Activated T-helper 2 cell treated with anti-CD3 and anti-CD28 coated beads, Interferon-gamma antibody, Interleukin-2, Interleukin-4, amounts not matched to agents 10 μg/mL and 5 μg/mL and 100 μg/mL, durations not matched to agents 14 hours and 24 hours and 36 hours (primary cell): ENCODE data around the gene CHRM2. TPM values are rescaled to one million over a fixed set of nuclear protein-coding genes. Genes with fewer than 3 reads are reported as not detected.

Source experiments
- DNase-seq: peaks from one replicate; pipeline ENCODE4 v3.0.0; 2021; ENCODE audit warnings: low spot score
- H3K27ac Mint-ChIP-seq: one replicate; pipeline ENCODE4 v1.8.0; 2021; ENCODE audit warnings: mixed read lengths
- H3K27me3 Mint-ChIP-seq: one replicate; pipeline ENCODE4 v1.8.0; 2021; ENCODE audit warnings: low read depth, mixed read lengths
- H3K36me3 Mint-ChIP-seq: one replicate; pipeline ENCODE4 v1.8.0; 2021; ENCODE audit warnings: low read depth, mixed read lengths
- H3K4me1 Mint-ChIP-seq: one replicate; pipeline ENCODE4 v1.8.0; 2021; ENCODE audit warnings: low read depth, mixed read lengths
- H3K4me3 Mint-ChIP-seq: one replicate; pipeline ENCODE4 v1.8.0; 2021; ENCODE audit warnings: low read depth, mild to moderate bottlenecking, moderate library complexity, mixed read lengths
- H3K9me3 Mint-ChIP-seq: one replicate; pipeline ENCODE4 v1.8.0; 2021; ENCODE audit warnings: mixed read lengths
- intact Hi-C: fragments of 100-400 bp; cut with micrococcal nuclease; formaldehyde crosslinking; loops from one replicate; pipeline ENCODE4 v1.15.1; 2023
- total RNA-seq: library from RNA; stranded (reverse); gene quantifications from 2 replicates; pipeline ENCODE4 v1.2.3, GENCODE V29; 2022

CHRM2 gene
- total RNA-seq, 1 donor from 2014 or later: not detected

GRCh38 chr7:136997735-136998134, 129.3 kb downstream of the CHRM2 start:
- no peak for DNase-seq
- Mint-ChIP-seq H3K4me1 (no peaks in the 10 kb centered on the region), H3K27me3 (no peaks in the 10 kb centered on the region), H3K4me3 (no peak overlapping the region), H3K36me3 (no peaks in the 10 kb centered on the region), H3K27ac (no peak overlapping the region), H3K9me3 (peaks cover 7% of the 10 kb centered on the region)
- intact Hi-C loops: no loop called here

GRCh38 chr7:136998495-136998894, 130.0 kb downstream of the CHRM2 start:
- no peak overlapping the region for H3K27ac Mint-ChIP-seq
- intact Hi-C loops: no loop called here
- peaks cover 4% of the 10 kb centered on the region for H3K9me3 Mint-ChIP-seq
- no peaks in the 10 kb centered on the region for H3K4me1 Mint-ChIP-seq
- H3K27me3 Mint-ChIP-seq: no peaks in the 10 kb centered on the region
- no peaks in the 10 kb centered on the region for H3K36me3 Mint-ChIP-seq
- DNase-seq: no peak
- no peak overlapping the region for H3K4me3 Mint-ChIP-seq

- DNase-seq: no peak
- no peaks in the 10 kb centered on the region for H3K4me1 Mint-ChIP-seq
- no peaks in the 10 kb centered on the region for H3K9me3 Mint-ChIP-seq
- H3K36me3 Mint-ChIP-seq: no peaks in the 10 kb centered on the region
- no peak overlapping the region for H3K27ac Mint-ChIP-seq
- intact Hi-C loops: loop anchor here (2.0 kb wide), 1 partner anchor 44 kb away; no protein-coding TSS in a partner anchor
- no peak overlapping the region for H3K4me3 Mint-ChIP-seq
- no peaks in the 10 kb centered on the region for H3K27me3 Mint-ChIP-seq
These were observed 132.2 kb downstream of the CHRM2 start for GRCh38 chr7:137000621-137001020.

- Mint-ChIP-seq H3K9me3 (no peaks in the 10 kb centered on the region), H3K27ac (no peak overlapping the region), H3K4me3 (no peak overlapping the region), H3K36me3 (no peaks in the 10 kb centered on the region), H3K4me1 (no peaks in the 10 kb centered on the region), H3K27me3 (no peaks in the 10 kb centered on the region)
- intact Hi-C loops: loop anchor here (2.0 kb wide), 1 partner anchor 44 kb away; no protein-coding TSS in a partner anchor
- DNase-seq: no peak
These were observed 132.6 kb downstream of the CHRM2 start for GRCh38 chr7:137001041-137001440.

GRCh38 chr7:137001478-137001877, 133.0 kb downstream of the CHRM2 start:
- no peaks in the 10 kb centered on the region for H3K36me3 Mint-ChIP-seq
- H3K4me1 Mint-ChIP-seq: no peaks in the 10 kb centered on the region
- intact Hi-C loops: loop anchor here (2.0 kb wide), 1 partner anchor 45 kb away; no protein-coding TSS in a partner anchor
- H3K27ac Mint-ChIP-seq: no peak overlapping the region
- H3K9me3 Mint-ChIP-seq: no peaks in the 10 kb centered on the region
- H3K4me3 Mint-ChIP-seq: no peak overlapping the region
- H3K27me3 Mint-ChIP-seq: no peaks in the 10 kb centered on the region
- no peak for DNase-seq

- H3K27ac Mint-ChIP-seq: no peak overlapping the region
These were observed 134.6 kb downstream of the CHRM2 start for GRCh38 chr7:137003086-137003485.

GRCh38 chr7:137003566-137003965, 135.1 kb downstream of the CHRM2 start:
- no peak for DNase-seq
- no peaks in the 10 kb centered on the region for H3K9me3 Mint-ChIP-seq
- no peaks in the 10 kb centered on the region for H3K27me3 Mint-ChIP-seq
- no peak overlapping the region for H3K27ac Mint-ChIP-seq
- H3K4me1 Mint-ChIP-seq: no peaks in the 10 kb centered on the region
- H3K4me3 Mint-ChIP-seq: no peak overlapping the region
- intact Hi-C loops: no loop called here
- no peaks in the 10 kb centered on the region for H3K36me3 Mint-ChIP-seq

More at GRCh38 chr7:137003086-137003485, 134.6 kb downstream of the CHRM2 start:
- no peaks in the 10 kb centered on the region for H3K9me3 Mint-ChIP-seq
- no peak for DNase-seq
- H3K27me3 Mint-ChIP-seq: no peaks in the 10 kb centered on the region
- H3K4me3 Mint-ChIP-seq: no peak overlapping the region
- intact Hi-C loops: no loop called here
- no peaks in the 10 kb centered on the region for H3K4me1 Mint-ChIP-seq
- no peaks in the 10 kb centered on the region for H3K36me3 Mint-ChIP-seq

GRCh38 chr7:137005873-137006272, 137.4 kb downstream of the CHRM2 start:
- no peak overlapping the region for H3K27ac Mint-ChIP-seq
- no peak for DNase-seq
- no peaks in the 10 kb centered on the region for H3K9me3 Mint-ChIP-seq
- no peaks in the 10 kb centered on the region for H3K27me3 Mint-ChIP-seq
- no peak overlapping the region for H3K4me3 Mint-ChIP-seq
- H3K4me1 Mint-ChIP-seq: no peaks in the 10 kb centered on the region
- H3K36me3 Mint-ChIP-seq: no peaks in the 10 kb centered on the region
- intact Hi-C loops: no loop called here

GRCh38 chr7:137006293-137006692, 137.8 kb downstream of the CHRM2 start:
- intact Hi-C loops: no loop called here
- H3K4me3 Mint-ChIP-seq: no peak overlapping the region
- H3K4me1 Mint-ChIP-seq: no peaks in the 10 kb centered on the region
- no peaks in the 10 kb centered on the region for H3K36me3 Mint-ChIP-seq
- H3K27me3 Mint-ChIP-seq: no peaks in the 10 kb centered on the region
- no peak for DNase-seq
- no peaks in the 10 kb centered on the region for H3K9me3 Mint-ChIP-seq
- no peak overlapping the region for H3K27ac Mint-ChIP-seq

- Mint-ChIP-seq H3K27ac (no peak overlapping the region), H3K4me3 (no peak overlapping the region), H3K36me3 (no peaks in the 10 kb centered on the region), H3K4me1 (no peaks in the 10 kb centered on the region), H3K9me3 (no peaks in the 10 kb centered on the region), H3K27me3 (no peaks in the 10 kb centered on the region)
- intact Hi-C loops: no loop called here
- no peak for DNase-seq
These were observed 138.7 kb downstream of the CHRM2 start for GRCh38 chr7:137007001-137007694.

GRCh38 chr7:137009404-137009803, 141.0 kb downstream of the CHRM2 start:
- Mint-ChIP-seq H3K4me3 (no peak overlapping the region), H3K27me3 (no peaks in the 10 kb centered on the region), H3K27ac (no peak overlapping the region), H3K4me1 (no peaks in the 10 kb centered on the region), H3K36me3 (no peaks in the 10 kb centered on the region), H3K9me3 (peaks cover 3% of the 10 kb centered on the region)
- DNase-seq: no peak
- intact Hi-C loops: no loop called here

- Mint-ChIP-seq H3K4me3 (no peak overlapping the region), H3K4me1 (no peaks in the 10 kb centered on the region), H3K36me3 (no peaks in the 10 kb centered on the region), H3K27me3 (no peaks in the 10 kb centered on the region), H3K27ac (no peak overlapping the region), H3K9me3 (peaks cover 8% of the 10 kb centered on the region)
- DNase-seq: no peak
- intact Hi-C loops: no loop called here
These were observed 146.6 kb downstream of the CHRM2 start for GRCh38 chr7:137015015-137015414.

- H3K4me3 Mint-ChIP-seq: no peak overlapping the region
These were observed 148.8 kb downstream of the CHRM2 start for GRCh38 chr7:137017221-137017620.

More at GRCh38 chr7:137017221-137017620, 148.8 kb downstream of the CHRM2 start:
- intact Hi-C loops: no loop called here
- no peak for DNase-seq
- Mint-ChIP-seq H3K27me3 (no peaks in the 10 kb centered on the region), H3K36me3 (no peaks in the 10 kb centered on the region), H3K9me3 (peaks cover 8% of the 10 kb centered on the region), H3K27ac (no peak overlapping the region), H3K4me1 (no peaks in the 10 kb centered on the region)
